NCI-H2196 treated with DMSO at 0.1 percent for 48 hours (cell line): ENCODE measurements around the gene FTCD.

Experiments used
- DNase-seq: peaks from one replicate; lab custom pipeline; 2025; ENCODE audit not compliant: unreplicated experiment; lab: John Stamatoyannopoulos, UW

FTCD gene

DNA sequence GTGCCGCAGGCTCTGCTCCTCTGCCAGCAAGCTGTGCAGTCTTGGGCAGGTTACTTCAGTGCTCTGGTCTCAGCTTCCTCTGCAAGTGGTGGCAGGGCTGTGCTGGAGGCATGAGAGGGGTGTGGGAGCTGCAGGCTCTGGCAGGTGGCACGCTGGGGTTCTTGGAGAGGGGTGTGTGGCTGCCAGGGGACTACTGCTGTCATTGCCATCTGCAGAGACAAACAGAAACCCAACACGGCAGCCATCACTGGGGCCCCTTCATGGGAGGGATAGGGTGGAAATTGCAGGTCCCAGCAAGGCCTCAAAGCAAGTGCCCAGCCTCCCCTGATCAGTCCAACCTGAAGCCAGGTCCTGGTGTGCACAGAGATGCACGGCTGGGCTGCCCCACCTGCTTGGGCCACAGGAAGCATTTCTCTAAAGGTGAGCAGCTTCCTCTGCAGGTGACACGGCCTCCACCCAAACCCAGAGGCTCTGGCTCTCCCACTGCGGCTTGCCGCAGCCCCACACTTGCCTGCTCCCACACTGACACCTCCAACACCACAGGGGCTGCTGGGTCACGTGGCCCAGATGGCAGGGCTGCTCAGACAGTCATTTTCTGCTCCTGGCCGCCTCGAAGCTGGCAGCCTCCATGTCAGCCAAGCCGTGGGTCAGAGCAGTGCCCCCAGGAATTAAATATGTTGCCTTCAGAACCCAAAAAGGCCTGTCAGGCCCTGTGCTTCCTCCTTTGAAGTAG lies 61.5 kb downstream of the FTCD start:
- no peak for DNase-seq

DNA sequence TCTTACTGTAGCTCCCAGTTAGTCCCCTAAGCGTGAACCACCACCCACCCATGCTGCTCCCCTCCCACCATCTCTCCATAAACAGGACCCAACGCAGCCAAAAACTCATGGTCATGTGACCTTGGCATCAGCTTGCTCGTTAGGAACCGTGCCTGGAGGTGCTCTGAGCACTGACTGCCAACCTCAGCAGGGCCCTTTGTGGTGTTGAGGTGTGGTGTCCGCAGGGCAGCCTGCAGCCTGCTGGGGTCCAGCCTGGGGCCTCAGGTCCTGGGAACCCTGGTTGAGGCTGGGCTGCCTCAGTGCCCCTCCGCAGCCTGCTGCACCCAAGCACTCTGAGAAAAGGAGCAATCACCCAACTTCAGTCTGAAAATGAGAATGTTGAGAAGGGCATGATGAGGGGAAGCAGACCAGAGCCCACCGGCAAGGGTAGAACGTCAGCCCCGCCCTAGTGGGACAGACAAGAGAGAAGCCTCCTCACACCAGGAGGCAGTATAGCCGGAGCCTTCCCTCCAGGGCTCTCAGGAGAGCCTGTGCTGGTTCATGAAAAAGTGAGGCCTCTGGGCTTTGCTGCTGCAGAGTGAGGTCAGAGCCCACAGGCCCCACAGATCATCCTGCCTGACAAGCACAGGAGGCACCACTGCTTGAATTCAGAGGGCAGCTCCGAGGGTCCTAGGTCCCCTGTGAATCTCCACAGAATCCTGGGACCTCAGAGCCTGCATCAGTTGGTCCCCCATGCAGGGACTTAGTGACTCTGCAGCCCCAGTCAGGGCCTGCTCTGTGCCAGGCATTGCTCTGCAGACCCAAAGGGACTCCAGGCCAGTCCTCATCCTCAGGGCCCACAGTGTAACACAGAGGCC lies 62.3 kb downstream of the FTCD start:
- no peak for DNase-seq

DNA sequence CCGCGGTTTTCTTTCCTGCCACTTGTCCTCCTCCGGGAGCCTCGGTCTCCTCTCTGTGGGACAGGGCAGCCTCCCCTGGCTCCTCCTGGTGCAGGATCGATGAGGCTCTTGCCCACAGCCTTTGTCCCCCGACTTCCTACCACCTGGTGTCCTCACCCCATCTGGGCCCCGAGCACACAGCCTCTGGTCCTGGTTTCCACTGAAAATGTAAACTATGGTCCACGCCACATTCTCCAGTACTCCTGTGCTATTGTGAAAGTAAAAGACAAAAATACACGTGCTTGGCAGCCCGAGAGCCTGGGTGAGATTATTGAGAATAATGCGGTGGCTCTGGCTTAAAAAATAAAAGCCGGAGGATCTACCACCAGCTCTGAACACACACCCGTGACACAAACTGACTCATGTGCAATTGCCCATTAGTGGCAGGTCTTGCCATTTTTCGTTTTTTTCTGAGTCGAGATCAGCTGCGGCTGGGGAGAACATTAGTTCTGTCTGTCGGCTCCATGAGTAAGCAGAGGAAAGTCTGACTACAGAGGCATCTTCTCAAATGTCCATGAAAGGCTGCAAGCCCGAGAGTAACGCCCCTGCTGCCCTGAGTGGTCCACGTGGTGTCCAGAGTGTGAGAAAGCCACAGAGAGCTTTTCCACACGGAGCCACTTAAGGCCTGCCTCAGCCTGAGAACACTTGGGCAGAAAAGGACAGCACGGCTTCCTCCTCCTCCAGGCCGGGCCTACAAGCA lies 63.2 kb downstream of the FTCD start:
- no peak for DNase-seq

DNA sequence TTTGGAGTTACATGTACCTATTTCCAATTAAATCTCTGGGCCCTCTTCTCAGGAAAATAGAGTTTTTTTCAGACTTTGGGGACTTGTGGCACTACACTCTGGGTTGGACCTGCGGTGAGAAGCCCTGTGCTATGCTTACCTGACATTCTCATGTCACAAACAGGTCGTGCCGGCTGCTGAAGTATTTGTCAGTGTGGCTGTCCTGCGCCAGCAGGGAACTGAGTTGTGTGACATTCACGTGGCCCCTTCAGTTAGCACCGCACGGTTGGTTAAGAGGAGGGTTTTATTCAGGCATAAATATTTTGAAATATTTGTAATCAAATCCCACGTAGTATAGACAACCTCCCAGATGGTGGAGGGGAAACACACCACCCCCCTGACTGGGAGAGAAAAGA lies 63.8 kb downstream of the FTCD start:
- no peak for DNase-seq

DNA sequence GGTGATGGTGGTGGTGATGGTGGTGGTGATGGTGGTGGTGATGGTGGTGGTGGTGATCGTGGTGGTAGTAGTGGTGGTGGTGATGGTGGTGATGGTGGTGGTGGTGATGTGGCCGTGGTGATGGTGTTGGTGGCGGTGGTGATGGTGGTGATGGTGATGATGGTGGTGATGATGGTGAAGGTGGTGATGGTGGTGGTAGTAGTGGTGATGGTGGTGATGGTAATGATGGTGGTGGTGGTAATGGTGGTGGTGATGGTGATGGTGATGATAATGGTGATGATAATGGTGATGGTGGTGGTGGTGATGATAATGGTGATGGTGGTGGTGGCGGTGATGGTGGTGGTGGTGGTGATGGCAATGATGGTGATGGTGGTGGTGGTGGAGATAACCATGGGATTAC lies 64.3 kb downstream of the FTCD start:
- DNase-seq: no peak

DNA sequence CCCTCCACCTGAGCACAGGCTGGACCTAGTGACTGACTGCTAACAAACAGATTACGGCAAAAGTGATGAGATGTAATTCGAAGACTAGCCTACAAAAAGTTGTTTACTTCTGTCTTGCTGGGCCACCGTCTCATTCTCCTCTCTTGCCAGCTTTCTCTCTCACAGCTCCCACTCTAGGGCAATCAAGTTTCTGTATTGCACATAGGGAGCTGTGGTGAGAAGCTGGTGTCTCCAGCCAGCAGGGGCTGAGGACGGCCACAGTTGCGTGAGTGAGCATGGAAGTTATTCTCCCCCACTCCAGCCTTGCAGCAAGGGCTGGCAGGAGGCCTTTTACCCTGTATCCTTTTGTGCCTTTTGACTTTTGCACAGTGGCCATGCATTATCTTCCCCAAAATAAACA lies 66.1 kb downstream of the FTCD start:
- no peak for DNase-seq

DNA sequence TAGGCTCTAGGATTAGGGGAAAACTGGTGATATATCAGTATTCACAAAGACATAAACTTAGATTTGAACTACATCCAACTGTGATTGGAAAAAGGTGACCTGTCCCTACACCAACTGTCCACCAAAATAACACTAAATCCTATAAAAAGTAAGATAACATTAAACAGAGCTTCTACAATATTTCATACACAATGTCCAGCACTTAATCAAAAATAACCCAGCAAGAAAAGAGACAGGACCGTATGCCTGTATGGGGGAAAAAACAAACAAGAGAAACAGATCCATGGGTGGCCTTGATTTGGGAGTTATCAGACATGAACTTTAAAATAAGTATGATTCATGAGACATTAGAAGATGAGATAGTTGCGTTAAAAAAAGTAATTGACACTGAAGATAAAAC lies 67.2 kb downstream of the FTCD start:
- no peak for DNase-seq

DNA sequence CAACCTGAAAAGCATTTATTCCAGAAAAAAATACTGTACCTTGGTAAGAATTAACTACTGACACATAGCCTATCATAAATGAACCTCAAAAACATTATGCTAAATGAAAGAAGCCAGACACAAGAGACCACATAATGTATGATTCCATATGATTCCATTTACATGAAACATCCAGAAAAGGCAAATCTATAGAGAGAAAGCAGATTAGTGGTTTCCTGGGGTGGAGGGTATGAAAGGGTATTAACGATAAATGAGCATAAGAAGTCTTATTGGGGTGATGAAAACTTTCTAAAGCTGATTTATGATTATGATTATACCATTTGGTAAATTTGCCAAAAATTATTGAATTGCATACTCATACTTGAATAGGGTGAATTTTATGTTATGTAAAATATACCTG lies 67.7 kb downstream of the FTCD start:
- no peak for DNase-seq
